Neural cell (in vitro differentiated cells): ENCODE results near the gene DSCAML1. TPM values are rescaled to one million over a fixed set of nuclear protein-coding genes. Genes with fewer than 3 reads are reported as not detected.

Experiments
- H2AFZ ChIP-seq: fragments of 200-600, 300-800 bp; sonication (generic), shearing (Covaris generic); 2 replicates; pipeline ENCODE4 v1.6.0; 2014; ENCODE audit warnings: low read depth, mild to moderate bottlenecking, antibody characterized with exemption, low read length, moderate library complexity
- H3F3A ChIP-seq: fragments of 200-600 bp; shearing (Covaris generic); 2 replicates; pipeline ENCODE4 v1.6.1; 2016; ENCODE audit warnings: mild to moderate bottlenecking, moderate library complexity, mixed read lengths, antibody characterized with exemption, low read length; ENCODE audit not compliant: insufficient read depth, poor library complexity, severe bottlenecking
- H3K27ac ChIP-seq: fragments of 200-600, 300-800 bp; sonication (generic), shearing (Covaris generic); 2 replicates; pipeline ENCODE4 v1.5.1; 2014; ENCODE audit warnings: mild to moderate bottlenecking, low read length, moderate library complexity
- H3K27me3 ChIP-seq: fragments of 300-800, 200-600 bp; sonication (generic), shearing (Covaris generic); 2 replicates; pipeline ENCODE4 v1.6.0; 2014; ENCODE audit warnings: mild to moderate bottlenecking, low read depth, low read length, moderate library complexity; ENCODE audit not compliant: insufficient read depth
- H3K36me3 ChIP-seq: fragments of 300-800, 200-600 bp; sonication (generic), shearing (Covaris generic); 2 replicates; pipeline ENCODE4 v1.5.1; 2014; ENCODE audit warnings: mild to moderate bottlenecking, antibody characterized with exemption, low read length, moderate library complexity; ENCODE audit not compliant: insufficient read depth
- H3K4me2 ChIP-seq: fragments of 300-800, 200-600 bp; sonication (generic), shearing (Covaris generic); 2 replicates; pipeline ENCODE4 v1.6.0; 2014; ENCODE audit warnings: mild to moderate bottlenecking, low read length
- H3K4me3 ChIP-seq: fragments of 300-800, 200-600 bp; sonication (generic), shearing (Covaris generic); 2 replicates; pipeline ENCODE4 v1.5.1; 2014; ENCODE audit warnings: mild to moderate bottlenecking, low read length, moderate library complexity
- H3K79me2 ChIP-seq: fragments of 200-600 bp; shearing (Covaris generic); replicated peaks from 2 replicates; pipeline ENCODE4 v1.6.0; 2014; ENCODE audit warnings: mild to moderate bottlenecking, low read length, moderate library complexity; ENCODE audit not compliant: insufficient read depth
- H3K9ac ChIP-seq: fragments of 300-800, 200-600 bp; sonication (generic), shearing (Covaris generic); 2 replicates; pipeline ENCODE4 v1.6.1; 2016; ENCODE audit warnings: mild to moderate bottlenecking, low read length, mixed read lengths
- H3K9me2 ChIP-seq: fragments of 200-600 bp; shearing (Covaris generic); 2 replicates; pipeline ENCODE4 v1.6.1; 2016; ENCODE audit warnings: mild to moderate bottlenecking, low read length, mixed read lengths; ENCODE audit not compliant: insufficient read depth
- H3K9me3 ChIP-seq: fragments of 200-600, 300-800 bp; sonication (generic), shearing (Covaris generic); 2 replicates; pipeline ENCODE4 v1.6.1; 2016; ENCODE audit warnings: mild to moderate bottlenecking, mixed run types, low read length, moderate library complexity, mixed read lengths
- H4K20me1 ChIP-seq: fragments of 200-600 bp; shearing (Covaris generic); 2 replicates; pipeline ENCODE4 v1.6.1; 2016; ENCODE audit warnings: mild to moderate bottlenecking, mixed run types; ENCODE audit not compliant: insufficient read depth
- EP300 ChIP-seq: fragments of 450-650 bp; conservative IDR thresholded peaks from 2 replicates; pipeline ENCODE4 v1.6.1; 2014; ENCODE audit warnings: antibody characterized with exemption, mild to moderate bottlenecking, moderate library complexity; ENCODE audit not compliant: poor library complexity, severe bottlenecking
- EZH2 ChIP-seq: fragments of 200-600, 300-800 bp; shearing (Covaris generic), sonication (generic); IDR thresholded peaks from 2 replicates; pipeline ENCODE4 v1.6.1; 2014; ENCODE audit warnings: antibody characterized with exemption, low read length, borderline replicate concordance, mild to moderate bottlenecking; ENCODE audit not compliant: insufficient read depth, poor library complexity, severe bottlenecking
- MXI1 ChIP-seq: fragments of 450-650 bp; conservative IDR thresholded peaks from 2 replicates; pipeline ENCODE4 v1.6.1; 2014; ENCODE audit warnings: antibody characterized with exemption, mild to moderate bottlenecking; ENCODE audit not compliant: poor library complexity, severe bottlenecking
- POLR2AphosphoS5 ChIP-seq: IDR thresholded peaks from 2 replicates; pipeline ENCODE4 v1.6.1; 2012
- RAD21 ChIP-seq: fragments of 450-650 bp; conservative IDR thresholded peaks from 2 replicates; pipeline ENCODE4 v1.6.1; 2014; ENCODE audit warnings: antibody characterized with exemption, mild to moderate bottlenecking, moderate library complexity
- SMC3 ChIP-seq: fragments of 450-650 bp; conservative IDR thresholded peaks from 2 replicates; pipeline ENCODE4 v1.6.1; 2014; ENCODE audit warnings: antibody characterized with exemption, mild to moderate bottlenecking, moderate library complexity; ENCODE audit not compliant: poor library complexity
- TAF1 ChIP-seq: IDR thresholded peaks from 2 replicates; pipeline ENCODE4 v1.6.1; 2012; ENCODE audit warnings: low read depth
- polyA plus RNA-seq: library from polyadenylated mRNA; depleted of rRNA; stranded (reverse); fragments of >200 nt; gene quantifications from 2 replicates; pipeline ENCODE4 v1.2.3, GENCODE V29; 2014
- TF ChIP-seq, protein P1 (sequence below): fragments of 450-650 bp; IDR thresholded peaks from 2 replicates; pipeline ENCODE4 v1.5.1; 2014; ENCODE audit warnings: antibody characterized with exemption, mild to moderate bottlenecking, moderate library complexity; ENCODE audit not compliant: poor library complexity, severe bottlenecking
- TF ChIP-seq, protein P2 (sequence below): IDR thresholded peaks from 2 replicates; pipeline ENCODE4 v1.6.1; 2012; ENCODE audit warnings: borderline replicate concordance

The DSCAML1 gene
- polyA plus RNA-seq, 1 donor from 2014 or later = 1.3 TPM

DNA sequence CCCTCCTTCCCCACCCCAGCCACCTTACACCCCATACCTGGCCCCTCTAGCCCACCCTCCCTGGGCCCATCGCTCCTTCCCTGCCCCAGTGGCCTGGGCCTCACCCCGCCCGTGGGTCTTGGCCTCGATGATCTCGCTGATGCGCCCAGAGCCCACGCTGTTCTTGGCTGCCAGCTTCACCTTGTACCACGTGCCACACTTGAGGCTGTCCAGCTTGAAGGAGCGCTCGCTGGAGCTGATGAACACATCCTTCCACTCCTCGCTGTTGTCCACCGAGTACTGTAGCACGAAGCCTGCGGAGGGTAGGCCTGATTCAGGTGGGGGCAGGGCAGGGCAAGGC is 359.3 kb downstream of the DSCAML1 start:
- Histone ChIP-seq H3K27ac (no peak overlapping the region), H3K9me2 (no peaks in the 10 kb centered on the region), H4K20me1 (no peaks in the 10 kb centered on the region), H3F3A (no peaks in the 10 kb centered on the region), H2AFZ (no peak overlapping the region), H3K4me2 (no peak overlapping the region), H3K36me3 (no peaks in the 10 kb centered on the region), H3K9ac (no peak overlapping the region), H3K79me2 (no peaks in the 10 kb centered on the region), H3K27me3 (no peaks in the 10 kb centered on the region), H3K9me3 (no peaks in the 10 kb centered on the region), H3K4me3 (no peak overlapping the region)
- TF ChIP-seq TAF1 (no peak), EP300 (no peak), POLR2AphosphoS5 (no peak)

DNA sequence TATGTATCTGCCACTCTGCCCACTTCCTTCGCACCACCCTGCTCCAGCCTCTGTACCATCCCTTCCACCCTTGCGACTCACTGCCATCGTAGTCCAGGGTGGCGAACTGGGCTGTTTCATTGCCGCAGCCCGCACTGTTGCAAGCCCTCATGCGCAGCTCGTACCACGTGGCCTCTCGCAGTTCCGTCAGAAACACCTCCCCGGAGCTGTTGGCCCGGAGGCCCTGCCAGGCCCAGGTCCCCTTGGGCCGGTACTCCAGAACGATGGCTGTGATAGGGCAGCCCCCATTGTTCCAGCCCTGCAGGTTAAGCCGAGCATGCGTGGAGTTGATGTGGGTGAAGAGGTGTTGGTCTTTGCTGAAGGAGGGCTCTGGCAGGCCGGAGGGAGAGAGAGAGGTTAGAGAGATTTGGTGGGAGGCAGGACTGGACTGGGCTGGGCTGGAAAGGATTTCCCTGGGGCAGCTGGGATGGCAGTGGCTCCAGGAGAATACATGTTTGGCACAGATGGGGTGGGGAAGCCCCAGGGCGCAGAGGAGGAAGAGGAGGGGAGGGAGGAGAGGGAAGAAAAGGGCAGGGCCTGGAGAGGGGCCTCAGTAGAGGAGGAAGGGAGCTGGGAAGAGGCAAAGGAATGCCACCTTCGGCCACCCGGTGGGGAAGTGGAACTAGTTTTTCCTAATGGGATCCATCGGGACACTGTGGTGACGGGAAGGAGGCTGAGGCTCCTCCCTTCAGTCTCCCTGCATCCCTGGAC is 359.8 kb downstream of the DSCAML1 start:
- Histone ChIP-seq H3F3A (no peaks in the 10 kb centered on the region), H3K9me3 (no peaks in the 10 kb centered on the region), H3K36me3 (no peaks in the 10 kb centered on the region), H3K9me2 (no peaks in the 10 kb centered on the region), H3K79me2 (no peaks in the 10 kb centered on the region), H4K20me1 (no peaks in the 10 kb centered on the region), H2AFZ (no peak overlapping the region), H3K4me3 (no peak overlapping the region), H3K27me3 (no peaks in the 10 kb centered on the region), H3K4me2 (no peak overlapping the region), H3K9ac (no peak overlapping the region), H3K27ac (no peak overlapping the region)
- no peak for TF ChIP-seq EZH2
- TF ChIP-seq SMC3 = no peak
- TF ChIP-seq RAD21 = no peak
- TF ChIP-seq, protein P1, sequence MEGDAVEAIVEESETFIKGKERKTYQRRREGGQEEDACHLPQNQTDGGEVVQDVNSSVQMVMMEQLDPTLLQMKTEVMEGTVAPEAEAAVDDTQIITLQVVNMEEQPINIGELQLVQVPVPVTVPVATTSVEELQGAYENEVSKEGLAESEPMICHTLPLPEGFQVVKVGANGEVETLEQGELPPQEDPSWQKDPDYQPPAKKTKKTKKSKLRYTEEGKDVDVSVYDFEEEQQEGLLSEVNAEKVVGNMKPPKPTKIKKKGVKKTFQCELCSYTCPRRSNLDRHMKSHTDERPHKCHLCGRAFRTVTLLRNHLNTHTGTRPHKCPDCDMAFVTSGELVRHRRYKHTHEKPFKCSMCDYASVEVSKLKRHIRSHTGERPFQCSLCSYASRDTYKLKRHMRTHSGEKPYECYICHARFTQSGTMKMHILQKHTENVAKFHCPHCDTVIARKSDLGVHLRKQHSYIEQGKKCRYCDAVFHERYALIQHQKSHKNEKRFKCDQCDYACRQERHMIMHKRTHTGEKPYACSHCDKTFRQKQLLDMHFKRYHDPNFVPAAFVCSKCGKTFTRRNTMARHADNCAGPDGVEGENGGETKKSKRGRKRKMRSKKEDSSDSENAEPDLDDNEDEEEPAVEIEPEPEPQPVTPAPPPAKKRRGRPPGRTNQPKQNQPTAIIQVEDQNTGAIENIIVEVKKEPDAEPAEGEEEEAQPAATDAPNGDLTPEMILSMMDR = no peak

DNA sequence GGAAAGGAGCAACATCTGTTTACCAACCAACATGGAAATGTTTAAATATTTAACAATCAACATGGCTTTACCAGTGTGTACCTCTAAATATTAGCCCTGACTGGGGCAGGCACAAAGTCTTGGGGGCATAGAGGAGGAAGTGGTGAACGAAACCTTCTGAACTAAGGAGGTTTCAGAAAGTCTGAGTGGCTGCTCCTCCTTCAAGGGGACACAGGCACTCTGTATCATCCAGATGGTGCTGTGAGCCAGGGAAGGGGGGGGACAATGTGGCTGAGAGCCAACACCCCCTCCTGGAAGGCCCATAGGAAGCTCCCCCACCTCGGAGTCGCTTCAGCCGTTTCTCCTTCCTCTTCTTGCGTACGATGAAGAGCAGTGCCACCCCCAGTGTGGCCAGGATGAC is 361.7 kb downstream of the DSCAML1 start:
- H3K27me3 ChIP-seq = no peaks in the 10 kb centered on the region
- no peaks in the 10 kb centered on the region for H3K9me2 ChIP-seq
- H3K79me2 ChIP-seq = no peaks in the 10 kb centered on the region
- no peak overlapping the region for H3K27ac ChIP-seq
- TF ChIP-seq EP300 = no peak
- TF ChIP-seq, protein P2, sequence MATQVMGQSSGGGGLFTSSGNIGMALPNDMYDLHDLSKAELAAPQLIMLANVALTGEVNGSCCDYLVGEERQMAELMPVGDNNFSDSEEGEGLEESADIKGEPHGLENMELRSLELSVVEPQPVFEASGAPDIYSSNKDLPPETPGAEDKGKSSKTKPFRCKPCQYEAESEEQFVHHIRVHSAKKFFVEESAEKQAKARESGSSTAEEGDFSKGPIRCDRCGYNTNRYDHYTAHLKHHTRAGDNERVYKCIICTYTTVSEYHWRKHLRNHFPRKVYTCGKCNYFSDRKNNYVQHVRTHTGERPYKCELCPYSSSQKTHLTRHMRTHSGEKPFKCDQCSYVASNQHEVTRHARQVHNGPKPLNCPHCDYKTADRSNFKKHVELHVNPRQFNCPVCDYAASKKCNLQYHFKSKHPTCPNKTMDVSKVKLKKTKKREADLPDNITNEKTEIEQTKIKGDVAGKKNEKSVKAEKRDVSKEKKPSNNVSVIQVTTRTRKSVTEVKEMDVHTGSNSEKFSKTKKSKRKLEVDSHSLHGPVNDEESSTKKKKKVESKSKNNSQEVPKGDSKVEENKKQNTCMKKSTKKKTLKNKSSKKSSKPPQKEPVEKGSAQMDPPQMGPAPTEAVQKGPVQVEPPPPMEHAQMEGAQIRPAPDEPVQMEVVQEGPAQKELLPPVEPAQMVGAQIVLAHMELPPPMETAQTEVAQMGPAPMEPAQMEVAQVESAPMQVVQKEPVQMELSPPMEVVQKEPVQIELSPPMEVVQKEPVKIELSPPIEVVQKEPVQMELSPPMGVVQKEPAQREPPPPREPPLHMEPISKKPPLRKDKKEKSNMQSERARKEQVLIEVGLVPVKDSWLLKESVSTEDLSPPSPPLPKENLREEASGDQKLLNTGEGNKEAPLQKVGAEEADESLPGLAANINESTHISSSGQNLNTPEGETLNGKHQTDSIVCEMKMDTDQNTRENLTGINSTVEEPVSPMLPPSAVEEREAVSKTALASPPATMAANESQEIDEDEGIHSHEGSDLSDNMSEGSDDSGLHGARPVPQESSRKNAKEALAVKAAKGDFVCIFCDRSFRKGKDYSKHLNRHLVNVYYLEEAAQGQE = no peak
- TF ChIP-seq MXI1 = no peak
- no peak for TF ChIP-seq EZH2
- TF ChIP-seq, protein P1 = no peak
- no peak for TF ChIP-seq SMC3
- no peak for TF ChIP-seq POLR2AphosphoS5
- TF ChIP-seq RAD21 = no peak
- no peak for TF ChIP-seq TAF1
- no peak overlapping the region for H3K4me3 ChIP-seq
- no peaks in the 10 kb centered on the region for H4K20me1 ChIP-seq
- no peak overlapping the region for H2AFZ ChIP-seq
- H3K9ac ChIP-seq = no peak overlapping the region
- H3K4me2 ChIP-seq = no peak overlapping the region
- H3K36me3 ChIP-seq = no peaks in the 10 kb centered on the region
- H3F3A ChIP-seq = no peaks in the 10 kb centered on the region
- H3K9me3 ChIP-seq = no peaks in the 10 kb centered on the region
